HepG2 (cell line): ENCODE data around the gene APRT. TPM values are rescaled to one million over a fixed set of nuclear protein-coding genes. Genes with fewer than 3 reads are reported as not detected.

ENCODE experiments used
- ATAC-seq: fragments of 200-7000 bp; cut with Tn5 transposase; 3 replicates; pipeline ENCODE4 v1.9.1; 2020; ENCODE audit warnings: mild to moderate bottlenecking, moderate library complexity
- BruUV-seq: library from RNA; stranded (reverse); fragments of 400-500 nt; replicated peaks from 2 replicates; lab custom pipeline; 2021; lab: Mats Ljungman, UMichigan
- CTCF ChIA-PET: fragments of 300-600 bp; formaldehyde crosslinking; extraction: SDS; loops from one replicate; lab custom pipeline; 2021; ENCODE audit warnings: low total read pairs, inconsistent platforms, low intra/inter-chr PET ratio; lab: Yijun Ruan, JAX
- POLR2A ChIA-PET: fragments of 350-600 bp; sonication (Branson Sonifier 250); formaldehyde crosslinking; loops from one replicate; lab custom pipeline; 2020; ENCODE audit warnings: antibody characterized with exemption, inconsistent platforms; lab: Yijun Ruan, JAX
- DNase-seq: peaks from one replicate; pipeline ENCODE4 v3.0.0-alpha.2; 2015; ENCODE audit warnings: low spot score
- FAIRE-seq: peaks from 3 replicates; lab custom pipeline; 2011; peaks lifted over from hg19 to GRCh38; lab: Jason Lieb, UNC
- H2AFZ ChIP-seq: one replicate; pipeline ENCODE4 v1.6.1; 2011; ENCODE audit warnings: low read length, inconsistent platforms
- H3K27ac ChIP-seq: fragments of 300-600 bp; 3 replicates; pipeline ENCODE4 v1.8.0; 2011; ENCODE audit warnings: mixed run types, mild to moderate bottlenecking, mixed read lengths, low read length, inconsistent platforms; ENCODE audit not compliant: insufficient read depth; ENCODE audit errors: extremely low read length
- H3K27me3 ChIP-seq, 2 experiments: fragments of 200-600 bp in 1 of 2; 2 replicates in 1 of 2; 3 replicates in 1 of 2; pipeline versions ENCODE4 v1.6.0 to v1.8.0; 2011; ENCODE audit warnings: low read length in 2 of 2, mild to moderate bottlenecking in 2 of 2, moderate library complexity in 2 of 2, inconsistent platforms in 1 of 2; ENCODE audit not compliant: insufficient read depth in 2 of 2, control insufficient read depth in 1 of 2
- H3K36me3 ChIP-seq, 2 experiments: fragments of 200-600 bp in 1 of 2; replicated peaks in 1 of 2; 2 replicates in 1 of 2; 3 replicates in 1 of 2; pipeline versions ENCODE4 v1.5.1 to v1.8.0; 2011; ENCODE audit warnings: low read length in 2 of 2, inconsistent platforms in 1 of 2; ENCODE audit not compliant: insufficient read depth in 2 of 2, control insufficient read depth in 1 of 2
- H3K4me1 ChIP-seq: 2 replicates; pipeline ENCODE4 v1.5.1; 2012; ENCODE audit warnings: low read length, inconsistent platforms; ENCODE audit not compliant: insufficient read depth
- H3K4me2 ChIP-seq: 2 replicates; pipeline ENCODE4 v1.6.0; 2011; ENCODE audit warnings: low read depth, low read length, inconsistent platforms
- H3K4me3 ChIP-seq, 3 experiments: fragments of 200-600 bp in 1 of 3; sonication (generic), shearing (Covaris generic) in 1 of 3; replicated peaks in 1 of 3; 2 replicates each; pipeline ENCODE4 v1.5.1; 2011 to 2016; ENCODE audit warnings: low read length in 3 of 3, inconsistent platforms in 2 of 3, low read depth in 2 of 3, mild to moderate bottlenecking in 2 of 3, control low read depth in 1 of 3, mixed read lengths in 1 of 3; ENCODE audit not compliant: insufficient read depth in 1 of 3
- H3K79me2 ChIP-seq: one replicate; pipeline ENCODE4 v1.6.1; 2011; ENCODE audit warnings: low read length, inconsistent platforms; ENCODE audit not compliant: insufficient read depth
- H3K9ac ChIP-seq: 2 replicates; pipeline ENCODE4 v1.6.0; 2011; ENCODE audit warnings: mild to moderate bottlenecking, low read depth, low read length, inconsistent platforms; ENCODE audit not compliant: insufficient read depth
- H3K9me3 ChIP-seq: 2 replicates; pipeline ENCODE4 v1.5.1; 2012; ENCODE audit warnings: mild to moderate bottlenecking, low read length
- H4K20me1 ChIP-seq: 2 replicates; pipeline ENCODE4 v1.6.0; 2011; ENCODE audit warnings: inconsistent platforms, mild to moderate bottlenecking, low read length, moderate library complexity; ENCODE audit not compliant: insufficient read depth
- CEBPB ChIP-seq: IDR thresholded peaks from 2 replicates; pipeline ENCODE4 v1.6.1; 2011; ENCODE audit warnings: low read depth, low read length, improper control_type of control experiment, borderline replicate concordance
- CEBPG ChIP-seq: IDR thresholded peaks from 2 replicates; pipeline ENCODE4 v1.6.1; 2016
- FOXA3 ChIP-seq: IDR thresholded peaks from 2 replicates; pipeline ENCODE4 v1.6.1; 2016; ENCODE audit warnings: missing genetic modification reagents, missing compliant biosample characterization
- FOXC1 ChIP-seq: sonication (generic); formaldehyde crosslinking; IDR thresholded peaks from 2 replicates; pipeline ENCODE4 v1.8.0; 2022; ENCODE audit warnings: mild to moderate bottlenecking, missing genetic modification reagents, borderline replicate concordance
- ZBTB21 ChIP-seq: sonication (generic); formaldehyde crosslinking; IDR thresholded peaks from 2 replicates; pipeline ENCODE4 v1.4.0; 2020; ENCODE audit warnings: missing genetic modification reagents
- ZBTB49 ChIP-seq: sonication (generic); formaldehyde crosslinking; IDR thresholded peaks from 2 replicates; pipeline ENCODE4 v1.4.0; 2020; ENCODE audit warnings: missing genetic modification reagents, borderline replicate concordance
- ZFP62 ChIP-seq: sonication (generic); formaldehyde crosslinking; IDR thresholded peaks from 2 replicates; pipeline ENCODE4 v1.4.0; 2020; ENCODE audit warnings: missing genetic modification reagents
- ZFY ChIP-seq: sonication (generic); formaldehyde crosslinking; IDR thresholded peaks from 2 replicates; pipeline ENCODE4 v1.4.0; 2020; ENCODE audit warnings: missing genetic modification reagents
- ZNF280D ChIP-seq: sonication (generic); formaldehyde crosslinking; IDR thresholded peaks from 2 replicates; pipeline ENCODE4 v1.5.1; 2020; ENCODE audit warnings: mild to moderate bottlenecking, missing genetic modification reagents
- ZNF335 ChIP-seq: sonication (generic); formaldehyde crosslinking; IDR thresholded peaks from 2 replicates; pipeline ENCODE4 v1.4.0; 2020; ENCODE audit warnings: missing genetic modification reagents
- WGBS: methylation state at CpG from one replicate; pipeline ENCODE4 v1.1.6; 2017; ENCODE audit warnings: low lambda C conversion rate; 5-methylcytosine and 5-hydroxymethylcytosine counted together
- in situ Hi-C: cut with HindIII; loops from 2 replicates; pipeline ENCODE4 v1.10.0; 2017; ENCODE audit warnings: low pct_unique_long_range_greater_than_20kb; ENCODE audit not compliant: extremely low pct_ligation_motif_present
- intact Hi-C: fragments of 100-400 bp; cut with micrococcal nuclease; formaldehyde crosslinking; loops from one replicate; pipeline ENCODE4 v1.10.0; 2022; ENCODE audit not compliant: unreplicated experiment
- polyA plus RNA-seq, 8 experiments: library from polyadenylated mRNA; depleted of rRNA in 3 of 8; stranded (reverse) in 7 of 8; unstranded in 1 of 8; fragments of >200 nt; fragmentation: Illumina TruSeq in 4 of 8; extraction: Trizol in 4 of 8; gene quantifications; 2 replicates each; pipeline versions ENCODE4 v1.2.1 to v1.2.3, GENCODE V29; 2011 to 2016; ENCODE audit warnings: low read depth in 4 of 8, missing spikeins in 1 of 8, mixed read lengths in 1 of 8; ENCODE audit not compliant: insufficient read depth in 1 of 8
- total RNA-seq, 5 experiments: library from RNA; depleted of rRNA; stranded (reverse); fragments of >200 nt; fragmentation: Illumina TruSeq; extraction: Trizol; gene quantifications; 2 replicates each; pipeline ENCODE4 v1.2.3, GENCODE V29; 2016; ENCODE audit warnings: low read depth in 1 of 5

The APRT gene
- total and polyA plus RNA-seq, 2 of the 13 experiments (the other 11 are each of a cell fraction or from before 2014, with no cell fraction given): 155 to 242 TPM

- no peak for ATAC-seq
- H3K27ac ChIP-seq: no peak overlapping the region
- POLR2A ChIA-PET: no interaction called here
- no peaks in the 10 kb centered on the region for H3K36me3 ChIP-seq
- in situ Hi-C loops (loop anchor here (5.0 kb wide), 1 partner anchor 348 kb away; no protein-coding TSS in a partner anchor), intact Hi-C loops (loop anchor here (5.0 kb wide), 2 partner anchors 38 to 348 kb away; partner anchors contain the start of genes GALNS and TRAPPC2L)
- TF ChIP-seq ZNF335 (CRISPR knock-in tag) (peak; percentile 96), CEBPB (peak; percentile 62; the same call in 1 of the 2 replicates), CEBPG (0 out of 2 replicates have a peak, but pooled peaks have one; percentile 17), FOXC1 (CRISPR knock-in tag) (no peak), ZBTB21 (no peak), ZFY (CRISPR knock-in tag) (peak; percentile 48; the same call in 1 of the 2 replicates), FOXA3 (CRISPR knock-in tag) (no peak)
- H3K79me2 ChIP-seq: no peaks in the 10 kb centered on the region
- no peaks in the 10 kb centered on the region for H4K20me1 ChIP-seq
- H3K9me3 ChIP-seq: no peaks in the 10 kb centered on the region
- peaks cover 0 to 5% of the 10 kb centered on the region in 2 experiments; a peak in 1 of 5 replicates for H3K27me3 ChIP-seq
- BruUV-seq: no TSS peak
- CTCF ChIA-PET: no interaction called here
- peaks cover 29% of the 10 kb centered on the region for H3K4me1 ChIP-seq
- H3K4me2 ChIP-seq: no peak overlapping the region
- 63% methylated on average over 15 of the region's 16 CpGs for WGBS
- DNase-seq: no peak
- no peak overlapping the region for H3K4me3 ChIP-seq
- H3K9ac ChIP-seq: no peak overlapping the region
- H2AFZ ChIP-seq: no peak overlapping the region
- no peak for FAIRE-seq
Measured at GRCh38 chr16:88819126-88819525, 7.4 kb upstream of the APRT start.

GRCh38 chr16:88818575-88818874 is 6.8 kb upstream of the APRT start:
- Histone ChIP-seq H3K79me2 (no peaks in the 10 kb centered on the region), H2AFZ (no peak overlapping the region), H3K4me2 (no peak overlapping the region), H3K36me3 (no peaks in the 10 kb centered on the region), H3K9ac (no peak overlapping the region), H3K4me3 (no peak overlapping the region), H3K9me3 (no peaks in the 10 kb centered on the region), H3K27me3 (peaks cover 0 to 5% of the 10 kb centered on the region in 2 experiments; a peak in 1 of 5 replicates), H3K27ac (no peak overlapping the region), H4K20me1 (no peaks in the 10 kb centered on the region), H3K4me1 (peaks cover 29% of the 10 kb centered on the region)
- ChIA-PET POLR2A (no interaction called here), CTCF (no interaction called here)
- FAIRE-seq (no peak), DNase-seq (no peak), ATAC-seq (no peak)
- BruUV-seq: no TSS peak
- intact Hi-C loops: loop anchor here (5.0 kb wide), 2 partner anchors 39 to 349 kb away; partner anchors contain the start of genes GALNS and TRAPPC2L
- in situ Hi-C loops: loop anchor here (5.0 kb wide), 1 partner anchor 349 kb away; no protein-coding TSS in a partner anchor
- 70% methylated on average over 18 of the region's 18 CpGs for WGBS
- TF ChIP-seq ZFP62 (CRISPR knock-in tag) (no peak), ZBTB49 (CRISPR knock-in tag) (no peak), ZNF280D (no peak)
